Hepatocyte (in vitro differentiated cells): ENCODE measurements around the gene GBA3. TPM values are rescaled to one million over a fixed set of nuclear protein-coding genes. Genes with fewer than 3 reads are reported as not detected.

Source experiments
- DNase-seq: peaks from one replicate; pipeline ENCODE4 v3.0.0-alpha.2; 2016; ENCODE audit warnings: low spot score
- H2AFZ ChIP-seq: fragments of 200-600 bp; sonication (generic); 2 replicates; pipeline ENCODE4 v1.6.0; 2016; ENCODE audit warnings: antibody characterized with exemption, mild to moderate bottlenecking
- H3K27ac ChIP-seq: fragments of 200-600 bp; sonication (generic); 2 replicates; pipeline ENCODE4 v1.5.1; 2016; ENCODE audit warnings: mild to moderate bottlenecking
- H3K27me3 ChIP-seq: fragments of 200-600 bp; sonication (generic); 2 replicates; pipeline ENCODE4 v1.6.1; 2016
- H3K36me3 ChIP-seq: fragments of 200-600 bp; sonication (generic); replicated peaks from 2 replicates; pipeline ENCODE4 v1.5.1; 2016; ENCODE audit warnings: low read depth; ENCODE audit not compliant: insufficient read depth
- H3K4me1 ChIP-seq: fragments of 200-600 bp; sonication (generic); 2 replicates; pipeline ENCODE4 v1.5.1; 2016; ENCODE audit warnings: mild to moderate bottlenecking, moderate library complexity; ENCODE audit not compliant: insufficient read depth
- H3K4me2 ChIP-seq: fragments of 200-600 bp; sonication (generic); 2 replicates; pipeline ENCODE4 v1.6.0; 2016
- H3K4me3 ChIP-seq: fragments of 200-600 bp; sonication (generic); 2 replicates; pipeline ENCODE4 v1.5.1; 2016; ENCODE audit warnings: mild to moderate bottlenecking
- H3K79me2 ChIP-seq: fragments of 200-600 bp; sonication (generic); 2 replicates; pipeline ENCODE4 v1.6.0; 2017; ENCODE audit warnings: mild to moderate bottlenecking
- H3K9me2 ChIP-seq: fragments of 200-600 bp; sonication (generic); replicated peaks from 2 replicates; pipeline ENCODE4 v1.6.0; 2017; ENCODE audit warnings: mild to moderate bottlenecking; ENCODE audit not compliant: insufficient read depth
- H3K9me3 ChIP-seq: fragments of 200-600 bp; sonication (generic); 2 replicates; pipeline ENCODE4 v1.5.1; 2016; ENCODE audit warnings: low read depth, mild to moderate bottlenecking
- H4K20me1 ChIP-seq: fragments of 200-600 bp; sonication (generic); 2 replicates; pipeline ENCODE4 v1.6.0; 2016; ENCODE audit warnings: mild to moderate bottlenecking; ENCODE audit not compliant: insufficient read depth, poor library complexity, severe bottlenecking
- CTCF ChIP-seq: fragments of 200-600 bp; sonication (generic); IDR thresholded peaks from 2 replicates; pipeline ENCODE4 v1.5.1; 2016; ENCODE audit warnings: antibody characterized with exemption, mild to moderate bottlenecking; ENCODE audit not compliant: poor library complexity
- EZH2 ChIP-seq: fragments of 200-600 bp; sonication (generic); IDR thresholded peaks from 2 replicates; pipeline ENCODE4 v1.6.1; 2016; ENCODE audit warnings: antibody characterized with exemption, mild to moderate bottlenecking, borderline replicate concordance
- EZH2phosphoT487 ChIP-seq: fragments of 200-600 bp; sonication (generic); IDR thresholded peaks from one replicate; pipeline ENCODE4 v1.6.1; 2018; ENCODE audit warnings: antibody characterized with exemption, mild to moderate bottlenecking, low read depth, moderate library complexity; ENCODE audit not compliant: unreplicated experiment, severe bottlenecking
- whole genome bisulfite sequencing: methylation state at CpG from one replicate; pipeline ENCODE4 v1.1.6; 2016; ENCODE audit warnings: low lambda C conversion rate; ENCODE audit errors: missing lambda C conversion rate; 5-methylcytosine and 5-hydroxymethylcytosine counted together
- polyA plus RNA-seq: library from polyadenylated mRNA; unstranded; fragments of >200 nt; fragmentation: Nextera tagmentation; extraction: Ambion mirVana; gene quantifications from 2 replicates; pipeline ENCODE4 v1.2.1, GENCODE V29; 2016
- total RNA-seq: library from RNA; depleted of rRNA; stranded (reverse); fragments of >200 nt; gene quantifications from 2 replicates; pipeline ENCODE4 v1.2.3, GENCODE V29; 2014

Gene GBA3
- total and polyA plus RNA-seq, 2 experiments from 2014 or later, result 14.3 to 34.2 TPM

DNA sequence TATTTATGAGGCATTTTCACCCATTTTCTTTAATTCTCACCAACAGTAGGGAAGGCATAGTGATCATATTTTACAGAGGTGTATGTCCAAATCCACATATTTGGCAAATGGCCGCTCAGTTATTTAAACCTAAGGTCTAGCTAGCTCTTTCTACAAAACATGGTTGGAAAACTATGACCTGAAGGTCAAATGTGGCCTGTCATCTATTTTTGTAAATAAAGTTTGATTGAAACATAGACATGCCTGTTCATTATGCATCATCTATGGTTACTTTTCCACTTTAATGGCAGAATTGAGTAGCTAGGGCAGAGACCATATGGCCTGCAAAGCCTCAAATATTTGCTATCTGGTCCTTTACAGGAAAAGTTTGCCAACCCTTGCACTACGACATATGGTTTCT lies 44.2 kb downstream of the GBA3 start:
- H3K9me2 ChIP-seq, result no peaks in the 10 kb centered on the region
- WGBS, result 91% methylated on average over 2 of the region's 2 CpGs
- H4K20me1 ChIP-seq, result no peaks in the 10 kb centered on the region
- no peaks in the 10 kb centered on the region for H3K4me1 ChIP-seq
- no peak for DNase-seq
- H3K27ac ChIP-seq, result no peak overlapping the region
- no peaks in the 10 kb centered on the region for H3K36me3 ChIP-seq
- H3K4me3 ChIP-seq, result no peak overlapping the region
- no peaks in the 10 kb centered on the region for H3K9me3 ChIP-seq
- H2AFZ ChIP-seq, result no peak overlapping the region
- no peak overlapping the region for H3K4me2 ChIP-seq
- TF ChIP-seq EZH2 (no peak), CTCF (no peak), EZH2phosphoT487 (no peak)
- H3K27me3 ChIP-seq, result no peaks in the 10 kb centered on the region
- H3K79me2 ChIP-seq, result no peaks in the 10 kb centered on the region

DNA sequence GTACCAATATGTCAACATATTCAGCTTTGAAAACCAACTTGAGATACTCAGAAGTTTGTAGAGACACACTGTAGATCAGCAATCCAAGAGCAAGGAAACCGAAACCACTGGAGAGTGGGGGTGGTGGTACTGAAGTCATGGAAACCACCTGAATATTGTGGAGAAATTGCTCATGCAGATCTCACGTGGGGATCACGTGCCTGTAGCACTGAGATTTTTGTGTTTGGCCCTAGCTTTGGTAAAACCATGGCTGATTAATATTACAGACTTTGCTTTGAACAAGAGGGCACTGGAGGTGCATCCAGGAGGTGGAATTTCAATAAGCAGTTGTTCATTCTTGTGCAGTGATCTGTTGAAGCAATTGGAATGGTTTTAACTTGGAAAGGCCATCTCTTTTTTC lies 47.2 kb downstream of the GBA3 start:
- Histone ChIP-seq H3K4me3 (no peak overlapping the region), H3K27ac (no peak overlapping the region), H3K4me2 (no peak overlapping the region), H4K20me1 (no peaks in the 10 kb centered on the region), H3K9me3 (no peaks in the 10 kb centered on the region), H3K36me3 (no peaks in the 10 kb centered on the region), H3K79me2 (no peaks in the 10 kb centered on the region), H2AFZ (no peak overlapping the region), H3K27me3 (no peaks in the 10 kb centered on the region), H3K9me2 (no peaks in the 10 kb centered on the region), H3K4me1 (no peaks in the 10 kb centered on the region)
- DNase-seq, result no peak
- 58% methylated on average over 3 of the region's 3 CpGs for WGBS
- TF ChIP-seq CTCF, result no peak
- no peak for TF ChIP-seq EZH2phosphoT487
- no peak for TF ChIP-seq EZH2

- H3K4me3 ChIP-seq, result no peak overlapping the region
- no peaks in the 10 kb centered on the region for H3K79me2 ChIP-seq
- no peak overlapping the region for H3K27ac ChIP-seq
- H2AFZ ChIP-seq, result no peak overlapping the region
- no peaks in the 10 kb centered on the region for H3K4me1 ChIP-seq
- H3K27me3 ChIP-seq, result no peaks in the 10 kb centered on the region
- no peaks in the 10 kb centered on the region for H3K36me3 ChIP-seq
- H3K4me2 ChIP-seq, result no peak overlapping the region
- TF ChIP-seq EZH2, result no peak
- TF ChIP-seq CTCF, result no peak
- no peak for TF ChIP-seq EZH2phosphoT487
- no peaks in the 10 kb centered on the region for H3K9me3 ChIP-seq
- no peaks in the 10 kb centered on the region for H4K20me1 ChIP-seq
- no peak for DNase-seq
- 89% methylated on average over 3 of the region's 3 CpGs for WGBS
- H3K9me2 ChIP-seq, result no peaks in the 10 kb centered on the region
Observed at GRCh38 chr4:22741744-22742143, 49.0 kb downstream of the GBA3 start.

DNA sequence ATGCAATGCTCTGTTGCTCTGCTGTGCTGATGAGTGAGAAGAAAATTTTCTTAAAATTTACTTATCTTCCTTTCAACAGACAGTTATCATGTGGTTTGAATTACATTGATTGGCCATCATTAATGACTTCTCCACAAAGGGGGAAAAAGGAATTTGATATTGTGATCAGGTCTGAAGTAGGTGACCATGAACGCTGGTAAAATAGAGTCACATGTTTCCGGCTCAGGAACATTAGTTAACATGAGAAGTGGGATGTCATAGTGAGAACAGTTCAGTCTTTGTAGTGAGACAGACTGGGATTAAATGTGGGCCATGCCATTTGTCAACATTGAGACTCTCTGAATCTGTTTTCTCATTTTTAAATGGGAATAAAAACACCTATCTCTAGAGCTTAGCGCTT lies 50.6 kb downstream of the GBA3 start:
- whole genome bisulfite sequencing, result 89% methylated on average over 3 of the region's 3 CpGs
- DNase-seq, result no peak
- Histone ChIP-seq H3K9me3 (no peaks in the 10 kb centered on the region), H3K4me1 (no peaks in the 10 kb centered on the region), H2AFZ (no peak overlapping the region), H3K27ac (no peak overlapping the region), H4K20me1 (no peaks in the 10 kb centered on the region), H3K4me3 (no peak overlapping the region), H3K27me3 (no peaks in the 10 kb centered on the region), H3K9me2 (no peaks in the 10 kb centered on the region), H3K36me3 (no peaks in the 10 kb centered on the region), H3K79me2 (no peaks in the 10 kb centered on the region), H3K4me2 (no peak overlapping the region)
- TF ChIP-seq EZH2 (no peak), CTCF (no peak), EZH2phosphoT487 (no peak)
